Muscle layer of colon (tissue), 2 donors: ENCODE data around the gene PRKCH.
"Not testable (repeated sequence)": the region's sequence is repeated elsewhere in the genome, so short reads cannot be mapped to it uniquely, and the experiment has no call there.

ENCODE experiments used
- H3K27ac ChIP-seq: one replicate; pipeline ENCODE4 v1.7.0; 2013; ENCODE audit warnings: low read depth, mild to moderate bottlenecking, low read length, moderate library complexity
- H3K27me3 ChIP-seq, 2 donors: one replicate each; pipeline ENCODE4 v1.7.0; 2013; ENCODE audit warnings: low read length in 2 of 2, mild to moderate bottlenecking in 2 of 2; ENCODE audit not compliant: insufficient read depth in 2 of 2, control insufficient read depth in 1 of 2
- H3K36me3 ChIP-seq: one replicate; pipeline ENCODE4 v1.7.0; 2013; ENCODE audit warnings: mild to moderate bottlenecking, low read length; ENCODE audit not compliant: insufficient read depth
- H3K4me1 ChIP-seq: one replicate; pipeline ENCODE4 v1.7.0; 2013; ENCODE audit warnings: mild to moderate bottlenecking, low read length; ENCODE audit not compliant: insufficient read depth
- H3K4me3 ChIP-seq, 2 donors: one replicate each; pipeline ENCODE4 v1.7.0; 2013; ENCODE audit warnings: low read length in 2 of 2, low read depth in 1 of 2, mild to moderate bottlenecking in 1 of 2, moderate library complexity in 1 of 2
- H3K9ac ChIP-seq: one replicate; pipeline ENCODE4 v1.7.0; 2013; ENCODE audit warnings: low read length
- H3K9me3 ChIP-seq: one replicate; pipeline ENCODE4 v1.7.0; 2013; ENCODE audit warnings: mild to moderate bottlenecking, low read length
- donor health status: abdominal sarcoma.
- donor health status: Adenocarcinoma of cecum.

Gene PRKCH

DNA sequence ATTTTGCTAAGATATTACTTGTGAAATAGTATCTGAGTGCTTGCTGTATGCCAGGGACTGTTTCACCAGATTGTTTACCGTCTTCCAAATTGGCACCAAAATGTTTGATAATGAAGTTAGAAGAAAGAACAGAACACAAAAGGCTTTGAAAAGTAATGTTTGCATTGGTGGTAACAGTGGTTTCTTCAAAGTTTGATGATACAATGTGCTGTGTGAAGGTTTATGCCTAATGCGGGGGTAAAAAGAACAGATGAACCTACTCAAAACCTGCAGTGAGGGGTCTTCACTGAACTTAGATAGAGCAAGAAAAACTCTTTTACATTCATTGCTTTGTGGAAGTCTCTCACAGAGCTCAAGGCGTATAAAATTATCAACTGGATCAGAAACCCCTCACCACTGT lies 76.2 kb downstream of the PRKCH start:
- Histone ChIP-seq H3K9me3 (no peaks in the 10 kb centered on the region), H3K9ac (no peak overlapping the region), H3K36me3 (no peaks in the 10 kb centered on the region), H3K27me3 (no peaks in the 10 kb centered on the region), H3K4me3 (no peak overlapping the region), H3K4me1 (no peaks in the 10 kb centered on the region), H3K27ac (no peak overlapping the region)

DNA sequence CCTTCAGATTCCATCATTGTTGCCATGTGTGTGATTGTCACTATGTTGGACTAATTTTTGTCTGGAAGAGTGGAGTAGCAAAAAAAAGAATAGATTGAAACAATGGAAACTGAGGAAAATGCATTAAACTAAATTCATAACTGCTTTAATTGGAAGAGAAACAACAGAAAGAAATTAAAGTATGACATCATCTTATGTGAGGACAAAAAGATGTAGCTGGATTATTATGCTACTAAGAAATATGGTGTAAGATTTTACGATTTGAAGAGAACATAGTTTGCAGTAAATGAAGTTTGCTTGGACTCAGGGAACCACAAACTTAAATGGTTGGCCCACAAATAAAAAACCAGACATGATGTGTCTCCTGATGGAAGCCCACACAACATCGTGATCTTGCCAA lies 76.8 kb downstream of the PRKCH start:
- H3K36me3 ChIP-seq = no peaks in the 10 kb centered on the region
- H3K4me1 ChIP-seq = no peaks in the 10 kb centered on the region
- H3K27me3 ChIP-seq = no peaks in the 10 kb centered on the region
- H3K9ac ChIP-seq = no peak overlapping the region
- H3K9me3 ChIP-seq = no peaks in the 10 kb centered on the region
- H3K27ac ChIP-seq = no peak overlapping the region
- no peak overlapping the region for H3K4me3 ChIP-seq

DNA sequence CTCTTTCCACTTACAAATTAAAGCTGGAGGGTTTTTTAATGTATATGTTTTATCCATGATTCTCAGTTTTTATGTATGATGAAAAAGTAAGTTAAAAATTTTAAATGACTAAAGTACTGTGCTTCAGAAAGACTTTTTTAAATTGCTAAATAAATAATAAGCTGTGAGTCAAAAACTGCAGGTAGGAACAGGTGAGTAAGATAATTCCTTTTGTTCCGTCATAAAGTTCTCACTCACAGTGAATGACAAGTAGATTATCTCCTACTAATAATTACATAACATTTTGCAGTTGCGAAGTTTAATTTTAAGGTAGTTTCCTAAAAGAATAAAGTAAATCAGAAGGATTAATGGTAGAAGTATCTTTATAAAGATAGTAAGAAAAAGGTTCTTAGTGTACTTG lies 78.0 kb downstream of the PRKCH start:
- Histone ChIP-seq H3K9ac (no peak overlapping the region), H3K4me3 (no peak overlapping the region), H3K27ac (no peak overlapping the region), H3K27me3 (no peaks in the 10 kb centered on the region), H3K36me3 (no peaks in the 10 kb centered on the region), H3K4me1 (no peaks in the 10 kb centered on the region), H3K9me3 (no peaks in the 10 kb centered on the region)

DNA sequence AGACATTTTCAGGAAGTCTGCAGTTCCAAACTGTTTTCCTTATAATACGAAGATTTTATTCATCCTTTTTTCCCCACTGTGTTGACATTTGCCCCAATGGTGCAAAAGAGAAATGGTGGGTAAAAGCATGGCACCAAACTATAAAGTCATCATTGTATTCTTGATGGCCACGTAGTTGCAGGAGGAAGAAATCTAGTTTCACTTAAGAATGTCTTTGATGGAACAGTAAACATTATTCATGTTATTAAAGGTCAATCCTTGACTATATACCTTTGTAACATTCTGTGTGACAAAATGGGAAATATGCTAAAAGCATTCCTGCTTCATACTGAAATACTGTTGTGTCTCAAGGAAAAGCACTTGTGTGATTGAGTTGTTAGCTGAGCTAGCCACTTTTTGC lies 80.1 kb downstream of the PRKCH start:
- Histone ChIP-seq H3K4me3 (no peak overlapping the region), H3K4me1 (no peaks in the 10 kb centered on the region), H3K27ac (no peak overlapping the region), H3K9ac (no peak overlapping the region), H3K9me3 (no peaks in the 10 kb centered on the region), H3K27me3 (no peaks in the 10 kb centered on the region), H3K36me3 (no peaks in the 10 kb centered on the region)

DNA sequence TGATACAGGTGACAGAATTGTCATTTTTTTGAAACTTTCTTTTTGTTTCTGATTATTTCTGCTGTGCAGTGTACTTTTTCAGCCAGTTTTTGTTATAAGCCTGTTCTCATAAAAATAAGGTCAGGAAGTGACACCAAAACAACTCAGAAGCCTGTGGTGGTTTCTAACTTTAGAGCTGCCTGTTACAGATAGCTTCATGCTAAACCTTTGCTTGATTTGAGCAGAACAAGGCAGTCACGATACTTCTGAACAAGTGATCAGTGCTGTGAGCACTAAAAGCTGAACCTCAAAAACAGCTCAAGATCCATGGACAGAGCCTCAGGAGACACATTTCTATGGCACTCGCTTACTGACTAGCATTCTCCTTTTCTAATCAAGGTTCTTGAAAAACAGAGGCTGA lies 82.0 kb downstream of the PRKCH start:
- H3K4me1 ChIP-seq = no peaks in the 10 kb centered on the region
- no peak overlapping the region for H3K4me3 ChIP-seq
- H3K36me3 ChIP-seq = no peaks in the 10 kb centered on the region
- no peak overlapping the region for H3K9ac ChIP-seq
- H3K27me3 ChIP-seq = no peaks in the 10 kb centered on the region
- H3K9me3 ChIP-seq = no peaks in the 10 kb centered on the region
- H3K27ac ChIP-seq = no peak overlapping the region

DNA sequence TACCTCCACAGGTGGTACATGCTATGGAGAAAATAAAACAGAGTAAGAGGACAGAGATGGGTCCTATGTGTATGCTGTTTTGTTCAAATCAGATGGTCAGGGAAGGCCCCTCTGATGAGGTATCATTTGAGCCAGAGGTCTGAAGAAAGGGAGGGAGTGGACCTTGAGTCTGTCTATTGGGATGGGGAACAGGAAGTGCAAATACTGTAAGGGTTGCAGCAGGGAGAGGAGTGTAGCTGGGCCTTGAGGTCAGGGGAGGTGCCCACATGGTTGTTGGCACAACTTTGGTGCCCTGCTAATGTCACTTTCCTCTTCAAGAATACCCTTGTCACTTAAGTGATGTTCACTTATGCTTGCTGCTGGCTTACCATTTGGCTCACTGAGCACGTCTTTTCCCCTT lies 83.3 kb downstream of the PRKCH start:
- Histone ChIP-seq H3K36me3 (no peaks in the 10 kb centered on the region), H3K9me3 (no peaks in the 10 kb centered on the region), H3K9ac (no peak overlapping the region), H3K27me3 (no peaks in the 10 kb centered on the region), H3K4me1 (no peaks in the 10 kb centered on the region), H3K27ac (no peak overlapping the region), H3K4me3 (no peak overlapping the region)

DNA sequence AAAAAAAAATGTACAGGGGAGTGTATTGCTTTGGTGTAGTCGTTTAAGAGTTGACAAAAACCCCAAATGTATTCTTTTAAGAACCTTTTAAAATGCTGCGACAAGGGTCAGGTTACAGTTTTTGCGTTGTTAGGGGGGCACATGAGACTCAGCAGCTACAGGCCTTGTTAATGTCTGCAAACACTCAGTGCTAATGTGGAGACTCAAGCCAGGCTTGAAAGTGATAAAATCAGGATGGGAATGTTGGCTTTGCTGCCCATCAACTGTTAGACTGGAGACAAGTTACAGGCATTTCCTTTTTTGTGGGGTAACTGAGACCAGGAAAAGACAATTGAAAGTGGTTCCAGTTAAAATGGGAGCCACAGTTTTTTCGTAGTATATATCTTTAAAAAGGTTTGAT lies 84.8 kb downstream of the PRKCH start:
- Histone ChIP-seq H3K9ac (no peak overlapping the region), H3K27ac (no peak overlapping the region), H3K4me1 (no peaks in the 10 kb centered on the region), H3K27me3 (no peaks in the 10 kb centered on the region), H3K4me3 (no peak overlapping the region), H3K9me3 (no peaks in the 10 kb centered on the region), H3K36me3 (no peaks in the 10 kb centered on the region)

DNA sequence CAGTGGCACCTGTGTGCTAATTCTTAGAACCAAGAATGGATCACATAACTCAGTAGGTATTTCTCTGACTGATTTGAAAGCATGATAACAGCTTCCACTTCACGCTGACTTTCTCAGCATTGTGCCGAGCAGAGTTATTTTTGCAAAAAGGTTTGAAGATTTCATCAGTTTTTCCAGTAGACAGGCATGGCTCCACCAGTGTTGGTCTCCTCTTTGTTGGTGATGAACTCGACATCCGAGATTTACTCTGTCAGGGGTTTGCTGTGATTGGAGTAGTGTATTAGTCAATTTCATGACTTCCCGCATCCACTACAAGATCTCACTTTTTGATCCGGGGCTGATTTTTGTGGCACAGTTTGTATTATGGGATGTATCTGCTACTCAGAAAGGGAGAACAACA lies 85.3 kb downstream of the PRKCH start:
- H3K9ac ChIP-seq = no peak overlapping the region
- no peak overlapping the region for H3K27ac ChIP-seq
- no peaks in the 10 kb centered on the region for H3K9me3 ChIP-seq

DNA sequence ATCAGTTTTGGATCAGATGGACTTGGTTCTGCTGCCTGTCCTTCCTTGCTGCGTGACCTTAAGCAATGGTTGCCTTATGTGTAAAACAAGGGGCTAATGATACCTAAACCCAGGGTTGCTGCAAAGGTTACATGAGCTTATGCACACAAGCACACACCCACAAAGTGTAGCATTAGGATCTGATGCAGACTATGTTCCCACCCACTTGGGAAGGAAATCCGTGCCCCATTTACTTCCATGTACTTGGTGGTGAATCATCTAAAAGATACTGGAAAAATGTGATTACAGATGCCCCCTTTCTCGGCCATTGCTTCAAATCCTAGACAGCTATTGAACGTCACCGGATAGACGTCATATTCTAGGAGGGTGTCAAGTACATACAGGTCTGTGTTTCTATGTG lies 87.1 kb downstream of the PRKCH start:
- no peaks in the 10 kb centered on the region for H3K9me3 ChIP-seq
- H3K4me3 ChIP-seq = no peak overlapping the region
- H3K9ac ChIP-seq = no peak overlapping the region
- no peaks in the 10 kb centered on the region for H3K27me3 ChIP-seq
- no peaks in the 10 kb centered on the region for H3K36me3 ChIP-seq
- H3K27ac ChIP-seq = no peak overlapping the region
- no peaks in the 10 kb centered on the region for H3K4me1 ChIP-seq

More for the DNA sequence above, 85.3 kb downstream of the PRKCH start:
- Histone ChIP-seq H3K36me3 (no peaks in the 10 kb centered on the region), H3K4me3 (no peak overlapping the region), H3K27me3 (no peaks in the 10 kb centered on the region), H3K4me1 (no peaks in the 10 kb centered on the region)

DNA sequence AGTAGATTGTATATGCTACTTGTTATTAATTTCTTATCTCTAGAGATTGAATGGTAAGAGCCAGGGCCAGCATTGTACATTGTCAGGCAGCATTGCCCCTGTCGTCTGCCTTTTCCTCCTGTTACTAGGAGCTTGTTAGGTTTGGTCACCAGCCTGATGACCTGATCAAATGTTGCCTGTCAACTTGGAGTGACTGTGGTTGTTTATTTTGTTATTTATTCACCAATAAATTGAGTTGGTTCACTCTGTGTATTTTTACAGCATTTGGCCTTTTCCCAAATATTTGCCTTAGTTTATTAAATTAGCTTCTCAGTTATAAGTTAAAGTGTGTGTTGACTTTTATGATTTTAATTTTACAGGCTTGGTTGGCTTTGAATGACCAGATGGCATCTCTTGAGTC lies 88.4 kb downstream of the PRKCH start:
- Histone ChIP-seq H3K4me1 (no peaks in the 10 kb centered on the region), H3K27me3 (no peaks in the 10 kb centered on the region), H3K27ac (no peak overlapping the region), H3K9ac (no peak overlapping the region), H3K9me3 (no peaks in the 10 kb centered on the region), H3K36me3 (no peaks in the 10 kb centered on the region), H3K4me3 (no peak overlapping the region)

DNA sequence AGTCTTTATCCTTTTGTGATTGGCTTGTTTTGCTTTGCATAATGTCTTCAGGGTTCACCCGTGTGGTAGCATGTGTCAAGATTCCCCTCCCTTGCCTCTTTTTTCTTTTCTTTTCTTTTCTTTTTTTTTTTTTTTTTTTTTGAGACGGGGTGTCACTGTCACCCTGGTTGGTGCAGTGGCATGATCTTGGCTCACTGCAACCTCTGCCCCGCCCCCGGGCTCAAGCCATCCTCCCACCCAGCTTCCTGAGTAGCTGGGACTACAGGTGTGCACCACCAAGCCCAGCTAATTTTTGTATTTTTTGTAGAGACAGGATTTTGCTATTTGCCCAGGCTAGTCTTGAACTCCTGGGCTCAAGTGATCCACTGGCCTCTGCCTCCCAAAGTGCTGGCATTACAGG lies 94.6 kb downstream of the PRKCH start:
- H3K4me3 ChIP-seq, H3K27me3 ChIP-seq, H3K9ac ChIP-seq, H3K9me3 ChIP-seq, H3K4me1 ChIP-seq, H3K36me3 ChIP-seq, H3K27ac ChIP-seq: not testable (repeated sequence)

DNA sequence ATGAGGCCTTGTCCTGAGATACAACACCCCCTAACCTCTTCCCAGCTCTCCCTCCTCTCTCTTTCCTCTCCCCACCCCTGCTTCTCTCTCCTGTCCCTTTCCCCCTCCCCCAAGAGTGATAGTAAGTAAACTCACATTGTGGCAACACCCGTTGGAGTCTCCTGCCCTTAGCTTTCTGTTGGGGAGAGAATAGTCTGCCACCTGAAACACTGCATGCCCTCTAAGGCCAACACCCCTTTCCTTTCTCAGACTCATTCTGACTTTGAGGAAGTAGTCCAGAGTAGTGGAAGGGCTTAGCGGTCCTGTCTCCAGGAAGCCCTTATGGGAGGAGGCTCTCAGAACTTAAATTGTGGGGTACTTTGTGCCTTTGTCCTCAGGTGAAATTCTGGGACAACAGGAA lies 95.2 kb downstream of the PRKCH start:
- Histone ChIP-seq H3K9me3 (no peaks in the 10 kb centered on the region), H3K9ac (no peak overlapping the region), H3K36me3 (no peaks in the 10 kb centered on the region), H3K27ac (no peak overlapping the region), H3K27me3 (no peaks in the 10 kb centered on the region), H3K4me3 (no peak overlapping the region), H3K4me1 (no peaks in the 10 kb centered on the region)
